GM12872 (cell line): ENCODE data around the gene LAMC1.

ENCODE experiments used
- TF ChIP-seq, protein P1 (sequence below): IDR thresholded peaks from 3 replicates; pipeline ENCODE4 v1.5.1; 2011; ENCODE audit warnings: low read depth, mild to moderate bottlenecking, low read length, moderate library complexity; ENCODE audit not compliant: insufficient read depth

The LAMC1 gene

DNA sequence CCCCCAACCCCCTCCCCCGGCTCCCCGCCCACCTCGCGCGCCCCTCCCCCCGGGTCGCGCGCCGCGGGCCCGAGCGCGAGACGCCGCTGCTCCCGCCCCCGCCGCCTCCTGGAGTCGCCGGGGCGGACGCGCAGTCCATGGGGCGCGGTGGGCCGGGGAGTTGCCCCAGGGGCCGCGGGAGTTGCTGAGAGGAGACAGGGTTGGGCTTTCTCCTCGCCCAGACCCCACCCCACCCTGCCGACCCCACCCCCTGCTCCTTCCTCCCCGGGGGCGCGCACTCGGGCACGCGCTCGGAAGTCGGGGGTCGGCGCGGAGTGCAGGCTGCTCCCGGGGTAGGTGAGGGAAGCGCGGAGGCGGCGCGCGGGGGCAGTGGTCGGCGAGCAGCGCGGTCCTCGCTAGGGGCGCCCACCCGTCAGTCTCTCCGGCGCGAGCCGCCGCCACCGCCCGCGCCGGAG, at the start of gene LAMC1:
Gene LAMC1, plus strand, starts transcription at position 275 of the 455 bp plus-strand sequence. CDS start 297 bp downstream, outside the sequence.
- TF ChIP-seq, protein P1, sequence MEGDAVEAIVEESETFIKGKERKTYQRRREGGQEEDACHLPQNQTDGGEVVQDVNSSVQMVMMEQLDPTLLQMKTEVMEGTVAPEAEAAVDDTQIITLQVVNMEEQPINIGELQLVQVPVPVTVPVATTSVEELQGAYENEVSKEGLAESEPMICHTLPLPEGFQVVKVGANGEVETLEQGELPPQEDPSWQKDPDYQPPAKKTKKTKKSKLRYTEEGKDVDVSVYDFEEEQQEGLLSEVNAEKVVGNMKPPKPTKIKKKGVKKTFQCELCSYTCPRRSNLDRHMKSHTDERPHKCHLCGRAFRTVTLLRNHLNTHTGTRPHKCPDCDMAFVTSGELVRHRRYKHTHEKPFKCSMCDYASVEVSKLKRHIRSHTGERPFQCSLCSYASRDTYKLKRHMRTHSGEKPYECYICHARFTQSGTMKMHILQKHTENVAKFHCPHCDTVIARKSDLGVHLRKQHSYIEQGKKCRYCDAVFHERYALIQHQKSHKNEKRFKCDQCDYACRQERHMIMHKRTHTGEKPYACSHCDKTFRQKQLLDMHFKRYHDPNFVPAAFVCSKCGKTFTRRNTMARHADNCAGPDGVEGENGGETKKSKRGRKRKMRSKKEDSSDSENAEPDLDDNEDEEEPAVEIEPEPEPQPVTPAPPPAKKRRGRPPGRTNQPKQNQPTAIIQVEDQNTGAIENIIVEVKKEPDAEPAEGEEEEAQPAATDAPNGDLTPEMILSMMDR: no peak

DNA sequence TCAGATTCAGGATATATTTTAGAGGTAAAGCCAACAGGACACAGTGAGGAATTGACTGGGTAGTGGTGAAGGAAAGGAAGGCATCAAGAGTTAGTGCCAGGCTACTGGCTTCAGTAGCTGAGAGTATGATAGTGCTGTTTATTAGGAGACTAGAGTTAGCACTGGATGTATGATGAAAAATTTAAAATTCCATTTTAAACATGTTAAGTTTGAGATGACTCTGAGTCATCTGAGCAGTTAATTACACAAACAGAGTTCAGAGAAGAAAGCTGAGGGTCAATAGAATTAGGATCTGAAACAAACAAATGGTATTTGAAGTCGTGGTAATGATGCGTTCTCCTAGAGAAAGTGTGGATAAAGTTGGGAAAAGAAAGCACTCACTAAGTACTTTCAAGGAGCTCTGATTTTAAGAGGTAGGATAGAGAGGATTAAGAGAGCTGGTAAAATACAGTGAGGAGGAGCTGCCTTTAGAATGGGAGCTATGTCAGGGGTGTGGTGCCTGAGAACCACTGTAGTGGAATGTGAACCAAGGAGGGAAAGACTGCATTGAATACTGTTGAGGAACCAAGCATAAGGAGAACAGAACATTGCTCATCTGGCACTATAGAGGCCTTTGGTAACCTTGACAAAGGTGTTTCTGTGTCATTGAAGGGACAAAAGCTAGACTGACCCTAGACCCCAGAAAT, 48.6 kb upstream of the LAMC1 start:
- TF ChIP-seq, protein P1: no peak

DNA sequence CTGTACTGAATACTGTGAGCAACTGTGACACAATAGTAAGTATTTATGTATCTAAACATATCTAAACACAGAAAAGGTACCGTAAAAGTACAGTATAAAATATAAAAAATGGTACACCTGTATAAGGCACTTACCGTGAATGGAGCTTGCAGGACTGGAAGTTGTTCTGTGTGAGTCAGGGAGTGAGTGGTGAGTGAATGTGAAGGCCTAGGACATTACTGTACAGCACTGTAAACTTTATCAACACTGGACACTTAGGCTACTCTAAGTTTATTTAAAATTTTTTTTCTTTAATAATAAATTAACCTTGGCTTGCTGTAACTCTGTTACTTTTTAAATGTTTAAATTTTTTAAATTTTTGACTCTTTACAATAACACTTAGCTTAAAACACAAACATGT, 45.7 kb upstream of the LAMC1 start:
- TF ChIP-seq, protein P1: no peak

DNA sequence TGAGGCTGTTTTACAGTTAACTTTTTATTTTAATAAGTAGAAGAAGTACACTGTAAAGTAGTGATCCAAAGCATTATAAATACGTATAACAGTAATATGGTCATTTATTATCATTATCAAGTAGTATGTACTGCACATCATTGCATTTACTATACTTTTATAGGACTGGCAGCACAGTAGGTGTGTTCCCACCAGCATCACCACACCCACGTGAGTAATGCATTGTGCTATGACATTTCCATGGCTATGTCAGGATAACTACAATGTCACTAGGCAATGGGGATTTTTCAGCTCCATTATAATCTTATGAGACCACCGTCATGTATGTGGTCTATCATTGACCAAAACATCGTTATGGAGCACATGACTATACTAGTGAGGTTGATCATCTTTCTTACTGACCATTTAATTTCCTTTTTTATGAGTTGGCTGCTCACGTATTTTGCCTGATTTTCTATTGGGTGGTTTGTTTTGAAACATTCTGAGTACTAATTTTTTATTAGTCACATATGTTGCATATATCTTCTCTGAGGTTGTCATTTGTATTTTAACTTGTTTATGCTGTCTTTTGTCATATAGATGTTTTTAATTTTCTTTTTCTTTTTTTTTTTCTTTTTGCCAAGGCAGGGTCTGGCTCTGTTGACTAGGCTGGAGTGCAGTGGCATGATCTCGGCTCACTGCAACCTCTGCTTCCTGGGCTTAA, 44.9 kb upstream of the LAMC1 start:
- TF ChIP-seq, protein P1: no peak

DNA sequence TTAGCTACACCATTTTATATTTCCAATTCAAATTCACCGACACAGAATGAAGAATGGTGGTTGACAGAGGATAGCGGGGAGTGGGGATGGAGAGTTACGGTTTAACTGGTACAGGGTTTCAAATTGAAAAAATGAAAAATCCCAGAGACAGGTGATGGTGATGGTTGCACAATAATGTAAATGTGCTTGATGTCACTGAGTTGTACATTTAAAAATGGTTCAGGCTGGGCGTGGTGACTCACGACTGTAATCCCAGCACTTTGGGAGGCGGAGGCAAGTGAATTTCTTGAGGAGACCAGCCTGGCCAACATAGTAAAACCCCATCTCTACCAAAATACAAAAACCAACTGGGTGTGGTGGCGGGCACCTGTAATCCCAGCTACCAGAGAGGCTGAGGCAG, 39.1 kb upstream of the LAMC1 start:
- TF ChIP-seq, protein P1: no peak

DNA sequence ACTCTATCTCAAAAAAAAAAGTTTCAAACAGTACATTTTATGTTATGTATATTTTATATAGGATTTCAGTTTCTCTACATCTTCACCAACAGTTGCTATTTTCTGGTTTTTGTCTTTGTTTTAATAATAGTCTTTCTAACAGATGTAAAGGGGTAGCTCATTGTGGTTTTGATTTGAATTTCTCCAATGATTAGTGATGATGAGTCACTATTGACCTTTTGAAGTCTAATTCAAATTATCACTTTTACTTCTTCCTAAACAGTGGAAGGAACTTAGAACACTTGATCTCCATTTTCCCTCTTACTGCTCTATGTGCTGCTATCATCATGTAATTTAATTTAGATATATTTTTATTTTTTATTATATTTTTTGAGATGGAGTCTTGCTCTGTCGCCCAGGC, 38.6 kb upstream of the LAMC1 start:
- TF ChIP-seq, protein P1: no peak

DNA sequence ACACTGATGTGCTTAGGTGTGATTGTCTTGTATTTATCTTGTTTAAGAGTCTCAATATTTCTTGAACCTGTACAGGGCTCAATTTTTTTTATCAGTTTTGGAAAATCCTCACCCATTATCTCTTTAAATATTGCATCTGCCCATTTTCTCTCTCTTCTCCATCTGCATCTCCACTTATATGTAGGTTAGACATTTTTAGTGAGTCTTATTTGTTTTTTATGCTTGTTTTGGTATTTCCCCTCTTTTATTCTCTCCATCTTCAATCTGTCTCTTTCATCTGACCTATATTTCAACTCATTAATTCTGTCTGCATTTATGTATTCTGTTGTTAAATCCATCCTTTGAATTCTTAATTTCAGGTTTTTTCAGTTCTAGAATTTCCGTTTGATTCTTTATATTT, 37.3 kb upstream of the LAMC1 start:
- TF ChIP-seq, protein P1: no peak
